ENCODE results near the gene MYO16.

GRCh38 chr13:109231888-109232287 is 602.5 kb downstream of the MYO16 start:
- no peak for TF ChIP-seq CTCF (IDR thresholded peaks at IDR 0.05)
- TF ChIP-seq EP300 (IDR thresholded peaks at IDR 0.05), result no peak

Data from tibial nerve (tissue), 4 donors.